NCI-H187 (cell line): Measurements from ENCODE around the gene TMX1.
"Not testable (repeated sequence)": the region's sequence is repeated elsewhere in the genome, so short reads cannot be mapped to it uniquely, and the experiment has no call there.

Source experiments
- DNase-seq, 2 experiments: peaks; one replicate each; lab custom pipeline; 2025; lab: John Stamatoyannopoulos, UW

TMX1 gene, protein sequence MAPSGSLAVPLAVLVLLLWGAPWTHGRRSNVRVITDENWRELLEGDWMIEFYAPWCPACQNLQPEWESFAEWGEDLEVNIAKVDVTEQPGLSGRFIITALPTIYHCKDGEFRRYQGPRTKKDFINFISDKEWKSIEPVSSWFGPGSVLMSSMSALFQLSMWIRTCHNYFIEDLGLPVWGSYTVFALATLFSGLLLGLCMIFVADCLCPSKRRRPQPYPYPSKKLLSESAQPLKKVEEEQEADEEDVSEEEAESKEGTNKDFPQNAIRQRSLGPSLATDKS

DNA sequence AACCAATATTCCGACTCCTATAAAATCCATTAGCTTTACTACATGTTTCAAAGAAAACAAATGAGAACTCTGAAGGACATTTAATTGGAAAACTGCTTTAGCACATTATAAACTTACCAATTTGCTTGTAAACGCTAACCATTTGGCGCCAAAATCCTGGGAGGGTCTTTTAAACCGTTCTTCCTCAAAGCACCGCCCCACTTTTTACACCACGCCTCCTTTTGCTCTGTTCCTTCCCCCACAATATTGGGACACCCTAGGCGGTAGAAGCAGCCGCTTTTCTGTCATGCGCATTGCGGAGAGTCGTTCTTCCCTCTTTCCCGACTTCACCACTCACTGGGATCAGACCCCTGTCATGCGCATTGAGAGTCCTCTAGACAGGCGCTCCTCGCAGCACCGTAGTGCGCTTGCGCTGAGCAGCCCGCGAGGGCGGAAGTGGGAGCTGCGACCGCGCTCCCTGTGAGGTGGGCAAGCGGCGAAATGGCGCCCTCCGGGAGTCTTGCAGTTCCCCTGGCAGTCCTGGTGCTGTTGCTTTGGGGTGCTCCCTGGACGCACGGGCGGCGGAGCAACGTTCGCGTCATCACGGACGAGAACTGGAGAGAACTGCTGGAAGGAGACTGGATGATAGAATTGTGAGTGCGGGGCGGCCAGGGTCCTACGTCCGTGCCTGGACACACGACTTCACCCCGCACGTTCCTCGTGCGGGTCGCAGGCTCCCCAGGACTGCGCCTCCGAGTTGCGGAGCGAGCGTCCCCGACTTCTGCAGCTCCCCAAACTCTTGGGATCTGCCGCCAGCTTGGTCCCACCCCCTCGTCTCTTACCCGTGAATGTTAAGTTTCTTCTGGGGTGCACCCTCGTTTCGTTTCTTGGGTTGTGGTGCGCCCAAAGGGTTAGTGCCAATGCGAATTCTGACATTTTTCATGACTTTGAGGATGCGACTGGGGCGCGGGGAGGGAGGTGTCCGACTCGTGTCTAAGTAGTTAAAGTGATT is at the start of gene TMX1:
Gene TMX1, plus strand, starts transcription at position 435 of the 991 bp plus-strand sequence. Its CDS starts 46 bp downstream, at position 481.
- peak; percentile 97 to 98 for DNase-seq

DNA sequence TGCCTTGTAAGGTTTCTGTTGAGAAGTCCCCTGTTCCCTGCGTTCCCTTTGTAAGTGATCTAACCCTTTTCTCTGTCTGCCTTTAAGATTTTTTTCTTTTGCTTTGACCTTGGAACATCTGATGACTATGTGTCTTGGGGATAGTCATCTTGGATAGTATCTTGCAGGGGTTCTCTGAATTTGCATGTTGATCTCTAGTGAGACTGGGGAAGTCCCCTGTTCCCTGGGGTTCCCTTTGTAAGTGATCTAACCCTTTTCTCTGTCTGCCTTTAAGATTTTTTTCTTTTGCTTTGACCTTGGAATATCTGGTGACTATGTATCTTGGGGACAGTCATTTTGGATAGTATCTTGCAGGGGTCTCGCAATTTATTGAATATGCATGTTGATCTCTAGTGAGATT is 38.2 kb upstream of the TMX1 start:
- DNase-seq, result no peak

DNA sequence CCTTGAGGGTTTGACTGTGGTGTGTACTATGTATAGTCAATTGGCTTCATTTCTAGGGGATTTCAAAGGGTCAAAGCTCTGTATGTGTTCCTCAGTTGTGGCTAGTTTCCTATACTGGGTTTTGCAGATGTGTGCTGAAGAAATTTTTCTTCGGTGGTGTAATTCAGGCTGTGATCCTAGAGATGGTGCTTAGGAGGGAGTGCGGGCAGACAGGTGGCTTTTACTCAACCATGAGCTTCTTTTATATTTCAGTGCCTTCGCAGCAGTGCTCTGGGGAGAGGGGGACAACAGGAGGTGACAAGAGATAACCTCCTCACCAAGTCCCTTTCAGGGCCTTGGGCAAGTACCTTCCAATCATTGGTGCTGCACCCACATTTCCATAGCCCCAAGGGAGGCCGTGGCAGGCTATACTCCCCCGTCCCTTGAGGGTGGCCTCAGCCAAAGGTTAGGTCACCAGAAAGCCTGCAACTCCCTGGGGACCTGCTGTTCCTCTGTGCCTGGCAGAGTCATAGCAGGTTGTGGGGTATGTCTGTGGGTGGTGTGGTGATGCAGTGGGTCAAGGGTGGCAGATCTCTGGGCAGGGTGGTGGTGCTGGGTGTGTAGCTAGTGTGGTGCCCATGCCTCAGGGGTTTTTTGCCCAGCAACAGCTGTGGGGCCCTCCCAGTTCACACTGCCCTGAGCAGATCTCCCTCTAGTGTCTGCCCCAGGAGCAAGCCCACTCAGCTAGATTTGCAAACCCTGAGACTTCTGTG is 37.0 kb upstream of the TMX1 start:
- DNase-seq, result no peak

DNA sequence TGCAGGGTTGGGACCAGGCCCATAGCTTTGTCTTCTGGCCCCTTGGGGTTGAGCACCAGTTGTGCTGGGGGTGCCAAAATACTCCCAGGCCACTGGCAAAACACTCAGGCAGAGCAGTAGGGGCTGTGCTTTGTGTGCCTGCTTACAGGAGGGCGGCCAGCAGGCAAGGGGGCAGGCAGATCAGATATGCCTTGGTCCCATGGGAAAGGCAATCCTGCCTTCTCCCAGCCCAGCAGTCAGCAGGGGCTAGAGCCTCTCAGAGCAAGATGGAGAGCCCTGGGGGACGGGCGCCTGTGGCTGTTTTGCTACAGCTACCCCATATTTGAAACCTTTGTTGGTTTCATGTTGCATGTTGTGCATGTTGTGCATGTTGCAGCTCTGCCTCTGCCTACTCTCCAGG is 36.2 kb upstream of the TMX1 start:
- no peak for DNase-seq

DNA sequence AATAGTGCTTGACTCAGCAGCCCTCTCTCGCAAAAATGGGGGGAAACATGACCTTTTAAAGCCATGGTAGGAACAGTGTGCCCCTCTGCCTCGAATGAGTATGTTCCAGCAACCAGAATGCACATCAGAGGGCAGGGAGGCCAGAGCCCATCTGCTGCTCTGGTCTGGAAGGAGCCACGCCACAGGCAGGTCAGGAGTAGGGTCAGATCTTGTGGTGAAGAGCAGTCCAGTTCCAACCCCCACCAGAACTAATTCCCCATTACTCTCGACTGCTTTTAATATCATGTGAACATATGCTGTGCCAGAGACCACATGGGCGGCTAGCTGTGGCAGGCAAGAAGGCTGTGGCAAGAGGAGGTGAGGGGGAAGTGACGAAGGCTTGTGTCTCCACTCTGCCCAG is 34.6 kb upstream of the TMX1 start:
- no peak for DNase-seq

DNA sequence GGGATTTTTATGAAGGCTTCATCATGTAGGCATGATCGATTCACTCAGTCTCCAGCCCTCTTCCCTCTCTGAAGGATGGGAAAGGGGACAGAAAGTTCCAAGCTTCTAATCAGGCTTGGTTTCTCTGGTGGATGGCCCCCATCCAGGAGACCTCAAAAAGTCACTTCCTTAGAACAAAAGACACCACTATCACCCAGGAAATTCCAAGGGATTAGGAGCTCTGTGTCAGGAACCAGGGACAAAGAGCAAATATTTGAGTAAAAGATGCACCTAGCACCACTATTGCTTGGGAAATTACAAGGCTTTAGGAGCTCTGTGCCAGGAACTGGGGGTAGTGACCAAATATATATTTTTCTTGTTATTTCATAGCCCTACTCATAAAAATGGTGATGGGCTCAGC is 33.6 kb upstream of the TMX1 start:
- no peak for DNase-seq

DNA sequence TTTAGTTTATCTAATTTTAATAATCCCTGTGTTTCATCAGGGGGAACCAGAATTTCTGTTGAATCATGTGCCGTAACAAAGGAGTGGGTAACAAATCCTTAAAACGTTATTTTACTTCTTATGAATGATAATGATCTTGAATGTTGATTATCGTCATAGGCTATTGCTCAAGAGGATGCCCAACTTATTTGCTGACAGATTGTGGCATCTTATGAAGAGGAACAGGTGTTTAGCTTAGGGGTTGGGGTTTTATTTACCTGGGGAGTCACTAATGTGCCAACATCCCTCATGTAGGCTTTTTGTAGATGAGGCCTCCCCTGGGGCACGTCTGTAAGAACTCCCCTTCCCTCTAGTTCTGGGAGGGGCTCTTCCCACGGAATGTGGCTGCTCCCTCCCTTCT is 32.4 kb upstream of the TMX1 start:
- DNase-seq, result no peak

DNA sequence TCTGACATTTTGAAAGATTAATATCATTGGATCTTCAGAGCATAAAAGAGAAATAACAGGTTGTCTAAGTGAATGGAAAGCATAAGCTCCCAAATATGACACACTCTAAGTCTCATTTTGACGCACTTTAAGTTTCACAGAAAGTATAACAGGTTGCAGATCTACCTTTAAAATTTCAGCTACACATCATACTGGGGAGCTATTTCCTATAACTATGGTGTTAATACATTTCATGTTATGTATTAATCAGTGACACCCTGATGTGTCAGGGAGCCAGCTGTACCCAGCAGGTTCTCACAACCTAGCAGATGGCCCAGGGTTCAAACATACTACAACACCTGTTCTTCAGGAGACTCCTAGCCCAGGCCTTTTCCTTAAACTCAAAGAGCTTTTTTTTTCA is 31.1 kb upstream of the TMX1 start:
- no peak for DNase-seq

DNA sequence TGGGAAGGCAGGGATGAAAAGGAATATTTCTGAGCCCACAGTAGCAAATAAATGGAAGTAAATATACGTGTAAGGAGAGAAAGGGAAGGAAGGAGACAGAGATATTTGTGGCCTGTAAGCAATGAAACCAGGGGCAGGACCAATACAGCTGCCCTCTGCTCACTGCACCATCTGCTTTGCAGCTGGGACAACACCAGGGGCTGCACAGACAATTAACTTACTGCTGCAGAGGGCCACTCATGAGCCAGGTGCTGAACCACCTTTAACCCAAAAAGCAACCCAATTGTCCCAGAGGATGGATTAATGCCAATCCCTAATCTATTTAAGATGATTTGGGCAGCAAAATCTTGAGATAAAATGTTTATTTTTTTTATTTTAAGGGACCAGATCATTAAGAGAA is 30.6 kb upstream of the TMX1 start:
- peak; percentile 40 to 46 for DNase-seq

DNA sequence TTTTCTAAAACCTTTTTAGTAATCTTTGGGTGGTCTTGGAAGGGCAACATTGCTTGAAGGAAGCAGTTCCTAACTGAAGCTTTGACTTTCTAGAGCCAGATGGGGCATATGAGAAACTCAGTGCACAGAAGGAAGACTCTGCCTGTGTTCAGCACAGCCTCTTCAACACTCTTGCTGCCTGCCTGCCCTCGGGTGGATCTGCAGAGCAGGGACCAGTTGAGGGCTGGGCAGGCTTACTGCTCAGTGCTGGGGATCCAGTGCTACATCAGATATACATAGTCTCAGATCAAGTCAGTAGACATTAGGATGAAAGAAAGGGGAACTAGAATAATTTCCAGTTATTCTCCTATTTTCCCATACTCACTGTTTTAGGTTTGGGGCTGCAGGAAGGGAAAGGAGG is 29.5 kb upstream of the TMX1 start:
- peak in 1 of 2 experiments; percentile 20 for DNase-seq

DNA sequence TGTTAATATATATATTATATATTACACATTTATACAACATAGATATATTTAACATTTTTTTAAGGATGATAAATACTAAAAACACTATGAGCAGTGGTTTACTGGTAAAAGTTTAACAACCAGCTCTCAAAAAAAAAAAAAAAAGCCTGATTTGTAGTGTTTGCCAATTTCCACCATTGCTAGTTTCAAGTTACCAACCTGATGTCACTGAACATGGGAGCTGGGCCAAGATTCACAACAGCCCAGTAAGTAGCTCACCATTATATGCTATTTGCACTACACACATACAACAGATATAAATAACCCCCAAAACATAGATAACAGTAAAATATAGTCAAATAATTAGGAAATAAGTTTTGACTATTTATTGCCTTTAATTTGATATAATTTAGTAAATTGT is 28.9 kb upstream of the TMX1 start:
- DNase-seq, result no peak

DNA sequence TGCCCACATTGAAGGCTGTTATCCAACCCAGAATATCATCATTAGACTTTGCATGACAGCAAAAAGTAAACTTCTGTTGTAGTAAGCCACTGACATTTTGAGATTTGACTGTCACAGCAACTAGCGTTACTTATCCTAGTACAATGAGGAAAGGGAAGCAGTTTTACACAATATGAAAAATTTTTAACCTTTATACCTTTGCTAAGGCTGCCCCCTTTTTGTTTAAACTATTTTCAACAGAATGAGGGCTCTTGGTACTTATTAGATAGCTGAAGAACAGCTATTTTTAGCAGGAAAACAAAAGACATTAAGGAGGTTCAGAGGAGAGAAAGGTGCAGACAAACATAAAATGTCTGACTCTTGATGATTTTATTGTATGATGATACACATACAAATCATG is 23.4 kb upstream of the TMX1 start:
- no peak for DNase-seq

DNA sequence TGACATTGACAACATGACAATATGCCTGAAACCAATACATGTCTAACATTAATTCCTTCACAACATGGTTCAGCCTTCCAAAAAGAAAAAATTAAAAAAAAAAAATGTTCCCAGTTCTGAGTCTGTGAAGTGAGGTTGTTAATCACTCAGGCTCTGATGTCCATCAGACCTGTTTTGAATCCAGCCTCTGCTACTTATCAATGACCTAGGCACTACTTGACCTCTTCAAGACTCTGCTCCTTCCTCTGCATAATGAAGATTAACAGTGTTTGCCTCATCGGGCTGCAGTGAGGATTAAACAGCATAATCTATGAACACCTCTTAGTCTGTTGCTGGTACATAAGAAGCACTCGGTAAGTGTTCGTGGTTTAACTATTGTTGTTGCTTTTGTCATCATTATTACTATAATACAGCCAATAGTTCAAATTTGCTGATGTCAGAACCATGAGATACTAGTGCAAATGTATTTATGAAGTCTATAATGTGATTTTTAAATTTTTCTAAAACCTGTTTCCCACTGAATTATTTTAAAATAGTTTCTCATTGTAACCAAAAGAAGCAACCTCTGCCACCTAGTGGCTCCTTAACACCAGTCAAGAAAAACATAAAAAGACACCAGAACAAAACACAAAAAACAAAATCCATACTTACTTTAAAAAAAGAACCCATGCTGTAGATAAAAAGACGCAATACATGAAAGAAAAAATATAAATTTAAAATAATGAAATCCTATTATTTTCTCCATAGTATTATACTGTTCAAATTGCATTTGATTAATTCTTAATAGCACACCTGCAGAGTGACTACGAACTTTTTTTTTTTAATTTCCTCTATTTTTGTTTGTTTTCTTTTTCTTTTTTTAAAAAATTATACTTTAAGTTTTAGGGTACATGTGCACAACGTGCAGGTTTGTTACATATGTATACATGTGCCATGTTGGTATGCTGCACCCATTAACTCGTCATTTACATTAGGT is 20.3 kb upstream of the TMX1 start:
- DNase-seq, result no peak

DNA sequence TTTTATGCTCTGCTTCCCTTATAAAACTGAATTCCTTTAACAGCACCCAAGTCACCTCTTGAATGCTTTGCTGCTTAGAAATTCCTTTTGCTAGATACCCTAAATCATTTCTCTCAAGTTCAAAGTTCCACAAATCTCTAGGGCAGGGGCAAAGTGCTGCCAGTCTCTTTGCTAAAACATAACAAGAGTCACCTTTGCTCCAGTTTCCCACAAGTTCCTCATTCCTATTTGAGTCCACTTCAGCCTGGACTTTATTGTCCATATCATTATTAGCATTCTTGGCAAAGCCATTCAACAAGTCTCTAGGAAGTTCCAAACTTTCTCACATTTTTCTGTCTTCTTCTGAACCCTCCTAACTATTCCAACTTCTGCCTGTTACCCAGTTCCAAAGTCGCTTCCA is 16.6 kb upstream of the TMX1 start:
- not testable (repeated sequence) for DNase-seq

DNA sequence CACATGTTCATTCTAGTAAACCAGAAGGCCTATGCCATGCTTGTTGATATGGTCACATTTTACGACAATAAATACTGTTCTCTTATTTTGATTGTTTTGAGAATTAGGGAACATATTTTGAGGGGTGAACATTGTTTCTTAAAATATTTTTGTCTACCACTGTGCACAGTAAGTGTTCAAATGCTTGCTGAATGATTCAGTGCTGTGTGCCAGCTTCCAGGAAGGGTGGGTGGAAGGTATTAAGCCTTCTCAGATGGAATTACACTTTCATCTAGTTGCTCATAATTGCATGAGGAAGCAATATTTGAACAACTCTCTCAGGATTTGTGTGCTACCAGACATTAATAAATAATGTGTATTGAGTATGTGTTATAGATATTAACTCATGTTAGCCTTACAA is 15.5 kb upstream of the TMX1 start:
- DNase-seq, result no peak

DNA sequence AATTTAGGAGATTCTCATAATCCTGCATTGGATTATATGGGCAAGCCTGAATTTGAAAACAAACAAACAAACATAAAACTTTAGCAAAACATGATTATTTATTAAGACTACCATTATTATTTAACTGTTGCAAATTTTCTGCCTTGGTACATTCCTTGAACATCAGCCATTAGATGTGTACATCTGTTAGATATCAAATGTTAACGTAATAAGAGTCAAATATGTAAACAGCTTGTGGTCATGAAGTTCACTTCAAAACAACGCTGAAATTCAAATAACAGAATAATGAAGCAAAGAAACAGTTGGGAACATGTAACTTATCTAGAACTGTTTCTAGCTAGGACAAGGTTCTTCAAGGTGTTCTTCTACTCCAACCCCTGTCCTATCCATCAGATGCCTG is 14.3 kb upstream of the TMX1 start:
- DNase-seq, result no peak

DNA sequence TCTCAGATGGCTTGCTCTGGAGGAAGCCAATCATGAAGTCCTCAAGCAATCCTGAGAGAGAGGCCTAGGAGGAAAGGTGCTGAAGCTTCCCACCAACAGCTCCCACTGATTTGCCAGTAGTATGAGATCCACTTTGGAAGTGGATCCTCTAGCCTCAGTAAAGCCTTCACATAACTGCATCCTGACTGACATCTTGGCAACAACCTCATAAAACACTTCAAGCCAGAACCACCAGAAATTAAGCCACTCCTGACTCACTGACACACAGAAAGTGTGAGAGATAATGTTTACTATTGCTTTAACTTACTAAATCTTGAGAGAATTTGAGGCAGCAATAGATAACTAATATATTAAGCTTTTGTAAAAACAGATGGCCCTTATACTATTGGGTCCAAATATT is 11.7 kb upstream of the TMX1 start:
- DNase-seq, result no peak

DNA sequence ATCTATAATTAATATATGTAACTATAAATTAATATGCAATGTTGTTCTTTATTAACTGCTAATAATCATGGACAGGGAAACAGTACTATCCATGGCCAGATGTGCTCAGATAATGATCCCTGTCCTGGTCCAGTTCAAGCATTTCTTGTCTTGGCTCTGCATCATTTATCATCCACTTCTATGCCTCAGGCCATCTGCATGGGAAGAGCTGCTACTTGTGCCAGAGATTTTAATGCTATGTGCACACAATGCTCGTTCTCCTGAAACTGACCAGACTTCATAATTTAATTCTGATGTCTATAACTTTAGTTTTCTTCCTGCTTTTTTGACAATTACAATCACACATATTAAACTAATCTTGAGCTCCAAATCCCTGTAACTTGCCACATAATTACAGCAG is 11.2 kb upstream of the TMX1 start:
- DNase-seq, result no peak

DNA sequence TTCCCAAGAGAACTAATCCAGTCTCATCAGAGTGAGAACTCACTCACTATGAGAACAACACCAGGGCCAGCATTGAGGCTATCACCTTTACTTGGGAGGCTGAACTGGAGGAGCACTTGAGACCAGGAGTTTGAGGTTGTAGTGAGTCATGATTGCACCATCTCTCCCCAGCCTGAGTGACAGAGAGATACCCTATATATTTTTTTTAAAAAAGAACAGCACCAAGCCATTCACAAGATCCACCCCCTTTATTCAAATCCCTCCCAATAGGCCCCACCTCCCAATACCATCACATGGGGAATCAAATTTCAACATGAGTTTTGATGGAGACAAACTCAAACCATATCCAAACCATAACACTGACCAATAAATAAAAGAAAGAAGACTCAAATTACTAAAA is 3.7 kb upstream of the TMX1 start:
- no peak for DNase-seq

DNA sequence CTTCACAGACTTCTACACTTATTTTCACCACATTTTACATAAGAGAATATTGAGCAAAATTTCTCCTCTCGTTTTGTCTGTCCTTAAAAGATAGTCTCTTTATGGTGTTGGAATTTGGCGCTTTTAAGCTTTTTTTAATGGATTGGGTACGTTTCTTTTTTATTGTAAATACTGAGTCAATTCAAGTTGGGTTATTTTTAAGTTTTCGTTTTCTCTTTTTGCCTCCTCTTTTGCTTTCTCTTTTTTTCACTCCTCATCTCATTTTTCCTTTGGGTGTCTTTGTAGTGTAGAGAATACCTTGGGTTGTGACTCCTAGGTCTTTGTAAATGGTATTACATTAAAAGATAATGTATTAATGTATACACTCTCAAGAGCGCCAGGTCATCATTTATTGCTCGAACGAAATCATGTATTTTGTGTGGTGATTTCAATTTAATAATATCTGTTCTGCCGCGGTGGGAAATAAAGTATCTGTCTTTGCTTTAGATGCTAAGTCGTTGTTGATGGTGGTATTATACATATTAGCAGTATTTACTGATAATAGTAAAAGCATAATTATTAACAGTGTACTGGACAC is 845 bp downstream of the TMX1 start:
- DNase-seq, result no peak
